ENCODE data around the gene C2orf76.

Gene C2orf76

GRCh38 chr2:119261493-119262225 is 105.0 kb downstream of the C2orf76 start:
- no peak for DNase-seq

GRCh38 chr2:119260646-119261492 is 105.8 kb downstream of the C2orf76 start:
- no peak for DNase-seq

GRCh38 chr2:119259296-119259860 is 107.3 kb downstream of the C2orf76 start:
- no peak for DNase-seq

GRCh38 chr2:119257198-119257597 is 109.4 kb downstream of the C2orf76 start:
- no peak for DNase-seq

GRCh38 chr2:119256582-119256921 is 110.1 kb downstream of the C2orf76 start:
- DNase-seq = no peak

- no peak for DNase-seq
These were observed 110.7 kb downstream of the C2orf76 start for GRCh38 chr2:119255760-119256581.

- DNase-seq = no peak
These were observed 112.0 kb downstream of the C2orf76 start for GRCh38 chr2:119254601-119255080.

- no peak for DNase-seq
These were observed 112.7 kb downstream of the C2orf76 start for GRCh38 chr2:119253760-119254600.

- DNase-seq = no peak
These were observed 113.4 kb downstream of the C2orf76 start for GRCh38 chr2:119253114-119253702.

All from NCI-H1048 (cell line).